Measurements from ENCODE around the gene IGSF21. TPM values are rescaled to one million over a fixed set of nuclear protein-coding genes. Genes with fewer than 3 reads are reported as not detected.

IGSF21 gene
- total RNA-seq, 1 donor from 2014 or later = not detected

DNA sequence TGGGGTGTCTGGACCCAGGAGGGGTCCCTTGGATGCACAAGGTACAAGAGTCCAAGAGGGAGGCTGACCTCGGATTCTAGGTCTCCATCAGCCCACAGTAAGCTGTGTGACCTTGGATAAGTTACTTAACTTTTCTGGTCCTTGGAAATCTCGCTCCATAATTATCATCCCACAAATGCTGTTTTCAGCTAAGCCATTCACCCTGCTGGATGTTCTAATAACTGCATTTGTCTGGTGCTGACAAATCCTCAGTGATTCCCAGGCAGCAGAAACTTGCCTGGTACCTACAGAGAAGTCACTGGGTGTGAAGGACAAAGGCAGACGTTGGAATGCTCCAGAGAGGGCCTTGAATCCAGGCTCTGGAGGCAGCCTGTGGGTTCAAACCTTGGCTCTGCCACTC, 89.7 kb downstream of the IGSF21 start:
- TF ChIP-seq, protein P1, sequence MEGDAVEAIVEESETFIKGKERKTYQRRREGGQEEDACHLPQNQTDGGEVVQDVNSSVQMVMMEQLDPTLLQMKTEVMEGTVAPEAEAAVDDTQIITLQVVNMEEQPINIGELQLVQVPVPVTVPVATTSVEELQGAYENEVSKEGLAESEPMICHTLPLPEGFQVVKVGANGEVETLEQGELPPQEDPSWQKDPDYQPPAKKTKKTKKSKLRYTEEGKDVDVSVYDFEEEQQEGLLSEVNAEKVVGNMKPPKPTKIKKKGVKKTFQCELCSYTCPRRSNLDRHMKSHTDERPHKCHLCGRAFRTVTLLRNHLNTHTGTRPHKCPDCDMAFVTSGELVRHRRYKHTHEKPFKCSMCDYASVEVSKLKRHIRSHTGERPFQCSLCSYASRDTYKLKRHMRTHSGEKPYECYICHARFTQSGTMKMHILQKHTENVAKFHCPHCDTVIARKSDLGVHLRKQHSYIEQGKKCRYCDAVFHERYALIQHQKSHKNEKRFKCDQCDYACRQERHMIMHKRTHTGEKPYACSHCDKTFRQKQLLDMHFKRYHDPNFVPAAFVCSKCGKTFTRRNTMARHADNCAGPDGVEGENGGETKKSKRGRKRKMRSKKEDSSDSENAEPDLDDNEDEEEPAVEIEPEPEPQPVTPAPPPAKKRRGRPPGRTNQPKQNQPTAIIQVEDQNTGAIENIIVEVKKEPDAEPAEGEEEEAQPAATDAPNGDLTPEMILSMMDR (IDR thresholded peaks at IDR 0.05; ENCODE audit: unreplicated experiment) = peak; percentile 11
- Mint-ChIP-seq H3K9me3 (no peaks in the 10 kb centered on the region), H3K4me1 (peaks cover 8% of the 10 kb centered on the region), H3K27me3 (ENCODE audit: low read depth) (peaks cover 55% of the 10 kb centered on the region), H3K27ac (no peak overlapping the region), H3K4me3 (no peak overlapping the region), H3K36me3 (no peaks in the 10 kb centered on the region)
- DNase-seq (ENCODE audit: low spot score in 2 of 2, unreplicated experiment in 2 of 2) = no peak

DNA sequence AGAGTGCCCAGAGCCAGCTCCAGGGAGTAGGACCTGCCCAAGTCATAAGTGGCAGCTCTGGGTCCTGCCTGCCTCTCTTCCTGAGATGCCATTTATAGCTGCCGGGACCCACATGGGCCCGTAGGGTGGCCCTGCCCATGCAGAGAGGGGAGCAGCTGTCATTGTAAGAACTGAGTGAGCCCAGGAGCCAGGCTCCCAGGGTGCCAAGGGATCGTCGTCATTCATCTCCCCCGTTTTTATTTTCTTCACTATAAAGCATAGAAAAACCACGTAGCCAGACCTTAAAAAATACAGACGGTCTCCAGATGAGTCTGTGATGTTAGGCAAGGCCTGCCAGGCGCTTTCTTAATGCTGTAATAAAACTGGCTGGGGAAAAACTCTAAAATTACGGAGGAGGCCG, 90.7 kb downstream of the IGSF21 start:
- Mint-ChIP-seq H3K36me3 (no peaks in the 10 kb centered on the region), H3K4me3 (no peak overlapping the region), H3K9me3 (no peaks in the 10 kb centered on the region), H3K27ac (no peak overlapping the region), H3K4me1 (peaks cover 2% of the 10 kb centered on the region), H3K27me3 (ENCODE audit: low read depth) (peaks cover 58% of the 10 kb centered on the region)
- DNase-seq (ENCODE audit: low spot score in 2 of 2, unreplicated experiment in 2 of 2) = no peak
- TF ChIP-seq, protein P1 (IDR thresholded peaks at IDR 0.05; ENCODE audit: unreplicated experiment) = no peak

- H3K36me3 Mint-ChIP-seq = no peaks in the 10 kb centered on the region
- peaks cover 57% of the 10 kb centered on the region for H3K27me3 Mint-ChIP-seq (ENCODE audit: low read depth)
- H3K27ac Mint-ChIP-seq = no peak overlapping the region
- H3K4me1 Mint-ChIP-seq = peaks cover 4% of the 10 kb centered on the region
- no peaks in the 10 kb centered on the region for H3K9me3 Mint-ChIP-seq
- no peak overlapping the region for H3K4me3 Mint-ChIP-seq
- TF ChIP-seq, protein P1 (IDR thresholded peaks at IDR 0.05; ENCODE audit: unreplicated experiment) = no peak
- DNase-seq (ENCODE audit: low spot score in 2 of 2, unreplicated experiment in 2 of 2) = no peak
Measured at GRCh38 chr1:18199462-18199861, 91.9 kb downstream of the IGSF21 start.

DNA sequence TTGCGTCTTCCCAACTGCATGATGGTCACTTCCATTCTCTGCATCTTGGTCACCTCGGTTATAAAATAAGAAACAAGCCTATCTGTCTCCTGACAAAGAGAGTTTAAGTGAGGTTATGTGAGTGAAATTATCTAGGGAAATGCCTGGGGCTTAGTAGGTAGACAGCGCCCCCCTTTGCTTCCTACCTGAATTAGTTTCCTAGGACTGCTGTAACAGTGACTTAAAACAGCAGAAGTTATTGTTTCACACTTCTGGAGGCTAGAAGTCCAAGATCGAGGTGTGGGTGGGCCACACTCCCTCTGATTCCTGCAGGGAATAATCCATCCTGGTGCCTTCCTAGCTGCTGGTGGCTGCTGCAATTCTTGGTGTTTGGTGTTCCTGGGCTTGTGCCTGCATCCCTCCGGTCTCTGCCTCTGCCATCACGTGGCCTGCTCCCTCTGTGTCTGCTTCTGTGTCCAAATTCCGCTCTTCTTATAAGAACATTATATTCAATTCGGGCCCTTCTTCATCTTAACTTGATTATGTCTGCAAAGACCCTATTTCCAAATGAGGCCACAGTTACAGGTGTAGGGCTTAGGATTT, 92.6 kb downstream of the IGSF21 start:
- Mint-ChIP-seq H3K27ac (no peak overlapping the region), H3K27me3 (ENCODE audit: low read depth) (peaks cover 50% of the 10 kb centered on the region), H3K36me3 (no peaks in the 10 kb centered on the region), H3K9me3 (no peaks in the 10 kb centered on the region), H3K4me1 (peaks cover 5% of the 10 kb centered on the region), H3K4me3 (no peak overlapping the region)
- TF ChIP-seq, protein P1 (IDR thresholded peaks at IDR 0.05; ENCODE audit: unreplicated experiment) = no peak
- no peak for DNase-seq (ENCODE audit: low spot score in 2 of 2, unreplicated experiment in 2 of 2)

DNA sequence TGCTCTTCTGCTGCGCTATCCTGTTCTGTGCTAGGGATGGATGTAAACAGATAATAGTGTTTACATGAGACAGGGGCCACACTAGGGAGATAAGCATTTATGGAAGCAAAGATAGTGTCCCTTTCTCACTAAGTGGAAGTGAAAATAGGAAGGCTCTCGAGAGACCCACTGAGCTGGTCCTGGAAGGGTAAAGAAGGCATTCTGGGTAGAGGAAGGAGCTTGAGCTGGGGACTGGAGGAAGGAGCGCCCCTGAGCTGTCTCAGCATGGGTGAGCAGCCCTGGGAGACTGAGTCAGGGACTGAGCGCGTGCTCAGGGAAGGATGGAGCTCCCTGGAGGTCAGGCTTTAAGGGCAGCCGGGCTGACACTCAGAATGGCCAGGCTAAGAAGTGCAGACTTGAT, 93.3 kb downstream of the IGSF21 start:
- Mint-ChIP-seq H3K9me3 (peaks cover 2% of the 10 kb centered on the region), H3K36me3 (no peaks in the 10 kb centered on the region), H3K4me3 (no peak overlapping the region), H3K4me1 (peaks cover 5% of the 10 kb centered on the region), H3K27ac (no peak overlapping the region), H3K27me3 (ENCODE audit: low read depth) (peaks cover 44% of the 10 kb centered on the region)
- TF ChIP-seq, protein P1 (IDR thresholded peaks at IDR 0.05; ENCODE audit: unreplicated experiment) = no peak
- DNase-seq (ENCODE audit: low spot score in 2 of 2, unreplicated experiment in 2 of 2) = no peak
